Fibroblast of skin of left biceps (primary cell): ENCODE data around the gene ADGRD2.

Source experiments
- DNase-seq, 2 experiments: peaks; one replicate each; pipeline ENCODE4 v3.0.0-alpha.2; 2013; ENCODE audit warnings: low read depth in 2 of 2

ADGRD2 gene

DNA sequence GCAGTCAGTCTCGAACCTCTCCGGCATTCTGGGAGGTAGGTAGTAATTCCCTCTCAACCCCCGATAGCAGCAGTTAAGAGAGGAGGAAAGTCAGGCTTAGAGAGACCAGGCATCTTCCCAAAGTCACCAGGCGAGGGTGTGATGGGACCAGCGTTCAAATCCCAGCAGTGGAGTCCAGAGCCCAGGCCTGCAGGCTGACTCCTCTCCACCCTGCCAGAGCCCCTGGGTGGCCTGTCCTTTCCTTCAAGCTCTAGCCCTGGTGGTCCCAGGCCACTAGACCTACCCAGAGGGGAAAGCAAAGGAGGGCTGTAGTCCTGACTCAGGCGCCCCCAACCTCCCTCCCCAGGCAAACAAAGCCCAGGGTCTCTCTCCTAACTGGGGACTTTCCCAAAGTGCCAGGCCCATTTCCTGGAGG, 61.2 kb downstream of the ADGRD2 start:
- DNase-seq = no peak

DNA sequence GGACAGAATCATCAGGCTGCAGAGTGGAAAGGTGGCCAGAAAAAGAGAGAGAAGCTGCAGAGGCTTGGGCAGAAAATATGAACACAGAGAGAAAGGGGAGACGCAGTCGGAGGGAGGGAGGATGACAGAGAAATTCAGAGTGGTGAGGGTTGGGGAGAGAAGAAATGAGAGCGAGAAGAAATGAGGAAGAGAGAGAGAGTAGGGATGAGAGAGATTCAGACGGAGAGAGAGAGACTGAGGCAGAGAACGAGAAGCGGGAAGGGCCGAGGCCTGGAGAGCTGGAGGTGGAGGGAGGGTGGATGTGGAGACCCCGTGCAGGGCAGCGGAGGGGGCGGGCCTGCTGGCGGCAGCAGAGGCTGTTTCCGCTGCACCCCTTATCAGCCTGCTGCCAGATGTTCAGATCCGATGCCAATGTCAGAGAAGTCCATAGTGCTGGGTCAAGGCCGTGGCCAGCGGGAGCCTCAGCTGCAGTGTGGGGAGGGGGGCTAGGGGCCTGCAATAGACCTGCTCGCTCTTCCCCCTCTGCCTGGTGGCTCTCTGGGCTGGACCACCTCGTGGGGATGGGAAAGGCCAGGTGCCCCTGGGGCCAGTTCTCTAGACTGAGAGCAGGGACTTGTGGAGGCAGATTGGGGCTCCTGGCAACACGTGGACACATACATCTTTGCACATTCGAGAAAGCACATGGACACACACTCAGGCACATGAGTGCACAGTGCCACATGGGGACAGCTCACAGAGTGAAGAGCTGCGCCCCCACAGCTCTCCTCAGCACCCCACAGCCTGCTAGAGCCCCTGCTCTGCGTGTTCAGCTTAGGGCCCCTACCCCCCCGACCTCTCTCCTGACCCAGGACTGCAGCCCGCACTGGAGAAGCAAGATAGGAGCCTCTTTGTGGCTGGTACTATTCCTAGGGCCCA, 61.9 kb downstream of the ADGRD2 start:
- DNase-seq = no peak

DNA sequence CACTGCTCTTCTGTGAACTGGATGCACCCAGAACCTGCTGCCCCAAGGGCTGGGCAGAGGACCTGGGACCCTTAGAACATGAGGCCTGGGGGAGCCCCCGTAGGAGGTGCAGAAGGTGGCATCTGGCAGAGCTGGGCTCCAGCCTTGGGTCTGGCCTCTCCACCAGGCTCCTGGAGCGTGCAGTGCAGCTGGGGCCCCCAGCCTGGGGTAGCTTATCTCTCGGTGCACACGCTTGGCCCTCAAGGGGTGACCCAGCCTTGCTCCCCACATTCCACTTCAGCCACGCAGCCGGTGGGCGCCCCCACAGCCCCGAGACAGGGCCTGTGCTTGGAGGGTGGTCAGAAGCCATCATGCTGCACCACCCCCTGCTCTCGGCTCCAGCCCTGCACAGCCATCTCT, 62.6 kb downstream of the ADGRD2 start:
- no peak for DNase-seq

DNA sequence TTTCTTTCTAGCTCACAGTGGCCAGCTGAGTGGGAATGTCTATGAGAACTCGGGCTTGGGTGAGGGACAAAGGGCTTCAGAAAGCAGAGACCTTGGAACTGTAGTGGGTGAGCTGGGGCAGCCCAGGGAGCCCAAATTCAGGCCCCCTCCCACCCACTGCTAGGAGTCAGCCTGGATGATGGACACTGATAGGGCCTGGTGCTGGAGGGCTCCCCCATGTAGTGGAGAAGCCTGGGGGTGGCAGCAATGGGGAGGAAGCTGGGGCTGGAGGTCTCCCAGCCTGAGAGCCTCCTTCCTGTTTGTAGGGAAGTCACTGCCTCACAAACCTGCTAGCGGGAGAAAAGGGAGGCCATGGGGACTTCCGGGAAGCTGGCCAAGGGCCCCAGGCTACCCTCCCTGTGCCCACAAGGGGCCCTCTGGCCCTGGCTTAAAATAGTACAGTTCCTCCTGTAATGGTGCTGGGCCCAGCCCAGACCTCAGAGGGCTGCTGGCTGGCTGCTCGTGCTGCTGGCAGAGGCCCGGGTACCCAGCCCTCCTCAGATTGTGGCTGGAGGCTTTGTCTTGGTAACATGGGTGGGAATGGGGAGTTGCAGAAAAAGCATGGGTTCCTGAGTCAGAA, 63.2 kb downstream of the ADGRD2 start:
- DNase-seq = no peak

DNA sequence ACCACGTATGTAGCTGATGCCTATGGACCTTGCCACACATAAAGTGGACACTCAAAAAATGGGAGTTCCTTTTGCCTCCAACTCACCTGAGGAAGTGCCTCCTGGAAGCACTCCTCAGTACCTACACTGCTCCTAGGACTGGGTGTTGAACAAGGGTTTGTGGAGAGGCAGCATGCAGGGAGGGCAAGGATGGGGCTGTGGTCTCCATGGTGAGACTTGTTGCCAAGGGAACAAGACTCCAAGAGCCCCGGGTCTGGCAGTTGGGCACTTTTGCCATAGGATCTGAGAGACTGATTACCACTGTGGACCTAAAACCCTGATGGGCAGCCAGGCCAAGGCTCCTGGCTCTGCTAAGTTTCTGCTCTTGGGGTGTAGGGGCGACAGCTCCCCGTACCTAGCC, 63.9 kb downstream of the ADGRD2 start:
- no peak for DNase-seq

DNA sequence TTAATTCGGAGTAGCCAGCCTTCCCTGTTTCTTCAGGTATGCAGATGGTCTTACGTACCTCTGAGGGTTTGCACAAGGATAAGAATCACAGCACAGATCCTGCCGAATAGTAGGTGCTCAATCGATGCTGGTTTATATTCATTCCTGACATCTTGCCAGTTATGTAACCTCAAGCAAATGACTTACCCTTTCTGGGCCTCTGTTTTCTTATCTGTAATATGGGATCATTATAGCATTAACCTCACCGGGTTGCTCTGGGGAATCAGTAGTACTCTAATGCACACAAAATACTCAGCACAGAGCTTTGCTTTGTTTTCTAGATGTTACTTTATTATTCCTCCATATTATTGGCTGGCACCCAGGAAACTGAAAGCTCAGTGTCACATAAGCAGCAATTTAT, 64.6 kb downstream of the ADGRD2 start:
- no peak for DNase-seq

DNA sequence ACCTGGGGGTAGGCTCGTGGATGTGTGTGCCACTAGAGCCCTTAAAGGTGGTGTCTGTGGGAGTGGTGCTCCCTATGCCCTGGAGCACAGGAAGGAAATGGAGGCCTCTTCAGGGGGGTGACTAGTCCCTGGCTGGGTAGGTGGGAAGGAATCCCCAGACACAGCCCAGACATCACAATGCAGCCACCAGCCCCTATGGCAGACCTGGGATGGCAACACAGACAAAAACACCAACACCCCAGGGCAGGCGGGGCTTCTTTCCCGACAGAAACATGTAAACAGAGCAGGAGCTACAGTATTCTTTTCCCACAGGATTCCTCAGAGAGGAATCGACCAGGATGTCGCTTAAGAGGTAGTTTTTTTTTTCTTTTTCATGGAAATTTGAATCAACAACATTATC, 67.3 kb downstream of the ADGRD2 start:
- DNase-seq = no peak

DNA sequence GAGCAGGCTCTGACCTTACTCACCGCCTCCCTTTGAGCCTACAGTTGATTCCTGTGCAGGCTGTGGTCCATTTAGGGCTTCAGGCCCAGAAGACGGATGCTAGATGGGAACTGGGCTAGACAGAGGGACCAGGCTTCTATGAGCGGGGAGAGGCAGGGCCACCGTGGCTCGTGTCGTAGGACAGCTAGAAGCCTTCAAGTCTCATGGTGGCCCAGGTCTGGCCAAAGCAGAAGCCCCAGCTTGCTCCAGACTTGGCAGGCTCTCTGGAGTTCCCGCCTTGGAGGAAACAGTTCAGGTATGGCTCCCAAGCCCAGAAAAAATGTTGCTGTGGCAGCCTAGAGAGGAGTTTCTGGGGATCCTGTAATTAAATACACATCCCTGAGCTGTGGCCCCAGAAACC, 67.9 kb downstream of the ADGRD2 start:
- no peak for DNase-seq

DNA sequence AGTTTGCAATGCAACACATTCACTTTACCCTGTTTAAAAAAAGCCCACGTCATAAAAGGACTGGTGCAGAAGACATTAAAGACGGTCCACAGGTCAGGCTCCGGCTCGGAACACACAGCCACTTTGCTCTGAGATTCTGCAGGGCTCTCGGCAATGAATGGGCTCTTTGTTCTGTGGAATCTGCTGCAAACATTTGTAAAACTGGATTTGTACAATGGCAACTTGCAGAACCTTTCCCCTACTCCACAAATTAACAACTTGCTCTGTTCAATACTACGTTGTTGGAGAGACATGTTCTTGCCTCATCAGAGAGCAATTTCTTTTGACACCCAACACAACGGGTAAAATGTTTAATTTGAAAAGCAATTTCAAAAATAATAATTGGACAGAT, 70.0 kb downstream of the ADGRD2 start:
- no peak for DNase-seq

DNA sequence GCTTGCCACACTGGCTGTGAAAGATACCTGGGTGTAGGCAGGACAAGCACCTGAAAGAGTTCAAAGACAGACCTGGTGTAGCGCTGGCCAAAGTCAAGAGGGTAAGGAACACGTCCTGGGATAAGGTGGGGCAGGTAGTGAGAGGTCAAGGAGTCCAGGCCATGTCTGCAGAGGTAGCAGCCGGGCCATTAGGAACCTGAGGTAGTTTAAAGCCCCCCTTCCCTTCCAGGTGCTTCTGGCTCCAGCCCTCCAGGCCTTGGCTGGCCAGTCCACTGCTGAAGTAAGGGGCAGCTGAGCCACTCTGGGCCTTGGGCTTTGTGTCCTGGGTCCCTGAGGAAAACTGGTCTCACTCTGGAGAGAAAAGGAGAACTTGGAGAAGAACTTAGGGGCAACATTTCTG, 70.9 kb downstream of the ADGRD2 start:
- no peak for DNase-seq

DNA sequence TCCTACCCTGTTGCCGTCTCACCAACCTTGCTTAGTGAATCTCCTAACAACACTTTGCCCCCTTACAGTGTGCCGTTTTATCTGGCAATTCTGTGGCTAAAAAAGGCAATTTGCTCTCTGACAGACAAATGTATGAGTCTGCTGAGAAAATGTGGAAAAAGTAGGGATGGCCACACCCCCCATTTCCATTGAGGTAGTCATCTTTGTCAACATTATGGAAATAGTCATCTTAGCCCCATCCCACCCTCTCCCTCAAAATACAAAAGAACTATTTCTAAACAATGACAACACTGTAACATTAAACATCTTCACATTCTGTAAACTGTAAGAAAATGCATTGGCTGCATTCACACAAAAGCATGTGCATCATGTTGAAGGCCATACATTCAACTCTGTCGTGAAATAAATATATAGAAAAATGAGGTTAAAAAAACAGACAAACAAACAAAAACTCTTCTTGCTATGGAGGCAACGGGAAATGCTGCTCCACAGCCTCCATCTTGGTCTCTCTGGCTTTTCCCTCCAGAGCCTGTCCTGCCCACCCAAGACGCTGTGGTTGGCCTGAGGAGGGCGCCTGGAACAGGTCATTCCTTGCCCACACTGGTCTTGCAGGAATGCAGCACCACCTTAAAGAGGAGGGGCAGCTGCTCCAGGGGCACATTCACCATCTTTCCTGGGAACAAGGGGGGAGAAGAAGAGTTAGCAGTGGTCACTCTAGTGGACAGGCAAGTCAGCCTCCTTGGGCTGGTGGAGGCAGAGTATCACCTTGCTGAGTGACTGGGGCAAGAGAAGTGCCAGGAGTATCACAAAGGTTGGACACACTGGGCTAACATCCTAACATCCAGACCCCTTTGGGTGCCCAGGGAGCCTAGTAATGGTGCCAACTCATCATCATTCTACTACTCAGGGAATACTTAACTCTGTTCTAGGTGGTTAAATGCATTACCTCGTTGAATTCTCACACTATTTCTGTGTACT, 72.2 kb downstream of the ADGRD2 start:
- no peak for DNase-seq

DNA sequence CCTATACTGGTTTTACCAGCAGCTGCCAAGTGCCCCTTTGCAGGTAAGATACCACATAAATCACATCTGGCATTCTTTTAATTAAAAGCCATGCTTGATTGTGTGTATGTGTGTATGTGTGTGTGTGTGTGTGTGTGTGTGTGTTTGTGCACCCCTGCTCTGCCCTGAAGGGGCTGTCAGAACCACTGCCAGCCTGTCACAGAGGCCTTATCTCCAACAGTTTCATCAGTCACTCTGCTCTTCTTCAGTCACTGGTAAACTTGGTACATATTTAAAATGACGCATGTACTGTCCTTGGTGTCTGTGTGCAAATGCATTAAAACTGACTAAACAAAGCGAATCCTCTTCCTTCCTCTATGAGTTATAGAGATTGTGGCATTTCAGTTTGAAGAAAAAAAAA, 75.9 kb downstream of the ADGRD2 start:
- DNase-seq = no peak

DNA sequence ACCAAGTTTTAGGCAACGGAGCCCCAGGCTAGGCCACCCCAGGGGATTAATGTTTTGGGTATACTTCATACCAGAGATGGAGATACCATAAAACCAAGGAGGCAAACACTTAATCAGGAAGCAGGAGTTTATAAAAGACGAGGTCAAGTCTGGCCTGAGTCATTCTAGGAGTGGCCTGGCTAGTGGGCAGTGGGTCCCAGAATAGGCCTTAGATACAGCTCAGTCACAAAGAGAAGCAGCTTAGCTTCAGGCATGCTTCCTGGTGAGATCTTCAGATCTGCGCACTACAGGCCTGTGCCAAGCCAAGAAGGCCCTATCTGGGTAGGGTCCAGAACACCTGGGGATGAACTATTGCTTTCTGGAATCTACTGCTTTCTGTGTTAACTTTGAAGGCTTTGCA, 77.5 kb downstream of the ADGRD2 start:
- no peak for DNase-seq
